Natural killer cell (primary cell): ENCODE results near the gene ZNF236. TPM values are rescaled to one million over a fixed set of nuclear protein-coding genes. Genes with fewer than 3 reads are reported as not detected.
"Not testable (repeated sequence)": the region's sequence is repeated elsewhere in the genome, so short reads cannot be mapped to it uniquely, and the experiment has no call there.

Experiments used
- ATAC-seq, 3 donors: fragments of 150-1000 bp in 2 of 3; fragments of 200-7000 bp in 1 of 3; cut with Tn5 transposase; 1 replicate in 1 of 3; 2 replicates in 2 of 3; pipeline ENCODE4 v1.10.0; 2021; ENCODE audit warnings: mild to moderate bottlenecking in 2 of 3, moderate library complexity in 2 of 3
- DNase-seq, 2 donors: peaks; one replicate each; pipeline versions ENCODE4 v3.0.0 to v3.0.0-alpha.2; 2013 to 2021; ENCODE audit warnings: mixed read lengths in 1 of 2
- H3K27ac ChIP-seq: one replicate; pipeline ENCODE4 v1.5.1; 2013; ENCODE audit warnings: mild to moderate bottlenecking, low read length
- H3K27me3 ChIP-seq: one replicate; pipeline ENCODE4 v1.6.1; 2013; ENCODE audit warnings: low read length; ENCODE audit not compliant: control insufficient read depth, insufficient read depth
- H3K36me3 ChIP-seq: one replicate; pipeline ENCODE4 v1.6.1; 2013; ENCODE audit warnings: low read length; ENCODE audit not compliant: control insufficient read depth, insufficient read depth
- H3K4me1 ChIP-seq: one replicate; pipeline ENCODE4 v1.6.1; 2013; ENCODE audit warnings: low read length; ENCODE audit not compliant: control insufficient read depth, insufficient read depth
- H3K4me3 ChIP-seq: one replicate; pipeline ENCODE4 v1.5.1; 2013; ENCODE audit warnings: low read length
- H3K9me3 ChIP-seq: one replicate; pipeline ENCODE4 v1.6.1; 2013; ENCODE audit warnings: low read length; ENCODE audit not compliant: control insufficient read depth, insufficient read depth
- H3K27ac Mint-ChIP-seq, 2 donors: one replicate each; pipeline ENCODE4 v1.8.0; 2022; ENCODE audit warnings: mild to moderate bottlenecking in 2 of 2, mixed read lengths in 2 of 2, moderate library complexity in 1 of 2
- H3K27me3 Mint-ChIP-seq, 2 donors: one replicate each; pipeline ENCODE4 v1.8.0; 2022; ENCODE audit warnings: low read depth in 2 of 2, mixed read lengths in 2 of 2
- H3K36me3 Mint-ChIP-seq: one replicate; pipeline ENCODE4 v1.8.0; 2022; ENCODE audit warnings: mixed read lengths
- H3K4me1 Mint-ChIP-seq, 2 donors: one replicate each; pipeline ENCODE4 v1.8.0; 2022; ENCODE audit warnings: mixed read lengths in 2 of 2
- H3K4me3 Mint-ChIP-seq: one replicate; pipeline ENCODE4 v1.8.0; 2022; ENCODE audit warnings: mild to moderate bottlenecking, moderate library complexity, mixed read lengths
- H3K9me3 Mint-ChIP-seq, 2 donors: one replicate each; pipeline ENCODE4 v1.8.0; 2022; ENCODE audit warnings: mixed read lengths in 2 of 2
- CTCF ChIP-seq: fragments of 200-600 bp; IDR thresholded peaks from one replicate; pipeline ENCODE4 v1.8.0; 2022; ENCODE audit warnings: antibody characterized with exemption
- WGBS: methylation state at CpG from one replicate; pipeline ENCODE4 v1.1.7; 2013; ENCODE audit warnings: missing lambda C conversion rate; ENCODE audit not compliant: insufficient coverage; 5-methylcytosine and 5-hydroxymethylcytosine counted together
- intact Hi-C: fragments of 100-400 bp; cut with micrococcal nuclease; formaldehyde crosslinking; loops from one replicate; pipeline ENCODE4 v1.14.2; 2022
- total RNA-seq, 4 donors: library from RNA; stranded (reverse); fragments of 120-200 nt in 1 of 4; gene quantifications; one replicate each; pipeline versions ENCODE4 v1.2.3 to v1.2.4, GENCODE V29; 2013 to 2022

Gene ZNF236
- total RNA-seq, 3 donors from 2014 or later (not counting 1 experiment from before 2014, with no cell fraction given), result 35.1 to 42.2 (median 39.7) TPM

DNA sequence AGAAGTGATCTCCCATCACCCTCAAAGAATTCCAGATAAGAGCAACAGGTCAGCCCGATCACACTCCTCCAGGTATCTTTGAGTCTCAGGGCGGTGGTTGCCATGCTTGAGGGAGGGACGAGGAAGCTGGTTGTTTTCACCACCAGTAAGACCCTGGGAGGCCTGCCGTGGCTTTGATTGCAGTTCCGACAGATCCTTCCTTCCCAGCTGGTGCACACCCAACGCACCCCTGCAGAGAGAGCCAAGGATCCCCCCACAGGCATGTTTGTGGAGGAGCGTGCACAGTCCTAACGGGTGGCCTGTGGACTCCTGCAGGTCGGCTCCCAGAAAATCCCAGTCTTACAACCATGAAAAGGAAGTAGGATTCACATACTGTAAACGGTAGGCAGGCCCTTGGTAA lies 13.8 kb upstream of the ZNF236 start:
- no peak for TF ChIP-seq CTCF
- no peaks in the 10 kb centered on the region for H3K27me3 Mint-ChIP-seq
- H3K4me1 Mint-ChIP-seq, result peaks cover 4 to 5% of the 10 kb centered on the region in 2 donors
- no peak overlapping the region for H3K27ac ChIP-seq
- H3K4me3 Mint-ChIP-seq, result no peak overlapping the region
- ATAC-seq (no peak), DNase-seq (no peak)
- intact Hi-C loops, result no loop called here
- no peaks in the 10 kb centered on the region for H3K36me3 Mint-ChIP-seq
- H3K36me3 ChIP-seq, result peaks cover 13% of the 10 kb centered on the region
- H3K27ac Mint-ChIP-seq, result no peak overlapping the region
- no peak overlapping the region for H3K4me3 ChIP-seq
- WGBS, result 96% methylated on average over 9 of the region's 10 CpGs
- peaks cover 4% of the 10 kb centered on the region for H3K4me1 ChIP-seq
- H3K9me3 Mint-ChIP-seq, result no peaks in the 10 kb centered on the region
- H3K27me3 ChIP-seq, result no peaks in the 10 kb centered on the region
- H3K9me3 ChIP-seq, result no peaks in the 10 kb centered on the region

DNA sequence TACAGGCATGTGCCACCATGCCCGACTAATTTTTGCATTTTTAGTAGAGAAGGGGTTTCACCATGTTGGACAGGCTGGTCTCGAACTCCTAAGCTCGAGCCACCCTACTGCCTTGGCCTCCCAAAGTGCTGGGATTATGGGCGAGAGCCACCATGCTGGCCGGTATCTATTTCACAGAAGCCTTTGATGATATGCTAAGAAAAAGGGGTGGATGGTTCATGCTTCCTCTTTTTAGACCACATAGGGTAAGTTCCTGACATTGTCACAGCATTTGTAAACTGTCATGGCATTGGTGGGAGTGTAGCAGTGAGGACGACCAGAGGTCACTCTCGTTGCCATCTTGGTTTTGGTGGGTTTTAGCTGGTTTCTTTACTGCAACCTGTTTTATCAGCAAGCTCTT lies 10.8 kb upstream of the ZNF236 start:
- H3K27ac ChIP-seq, H3K4me3 ChIP-seq, H3K4me3 Mint-ChIP-seq, H3K27ac Mint-ChIP-seq, H3K27me3 Mint-ChIP-seq, DNase-seq, H3K27me3 ChIP-seq, H3K9me3 Mint-ChIP-seq, H3K9me3 ChIP-seq, ATAC-seq, intact Hi-C loops, H3K36me3 Mint-ChIP-seq, H3K4me1 ChIP-seq: not testable (repeated sequence)
- peaks cover 21% of the 10 kb centered on the region for H3K36me3 ChIP-seq
- peaks cover 7 to 12% of the 10 kb centered on the region in 2 donors for H3K4me1 Mint-ChIP-seq
- 79% methylated on average over 7 of the region's 7 CpGs for WGBS

DNA sequence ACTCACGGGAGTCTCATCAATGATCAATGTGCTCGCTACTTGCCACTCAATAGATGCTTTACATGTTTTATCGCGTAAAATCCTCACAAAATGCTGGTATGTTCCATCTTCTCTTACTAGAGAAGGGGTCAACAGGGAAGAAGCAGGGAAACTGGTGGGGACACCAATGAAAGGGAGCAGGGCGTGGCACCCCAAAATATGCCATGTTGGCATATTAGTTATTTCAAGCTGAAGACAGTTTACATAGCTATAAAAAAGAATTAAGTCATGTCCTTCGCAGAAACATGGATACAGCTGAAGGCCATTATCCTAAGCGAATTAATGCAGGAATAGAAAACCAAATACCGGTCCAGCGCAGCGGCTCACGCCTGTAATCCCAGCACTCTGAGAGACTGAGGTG lies 8.1 kb upstream of the ZNF236 start:
- Histone ChIP-seq H3K36me3 (peaks cover 13% of the 10 kb centered on the region), H3K27me3 (no peaks in the 10 kb centered on the region), H3K4me3 (no peak overlapping the region), H3K27ac (no peak overlapping the region), H3K9me3 (no peaks in the 10 kb centered on the region), H3K4me1 (no peaks in the 10 kb centered on the region)
- 90% methylated on average over 11 of the region's 11 CpGs for WGBS
- Mint-ChIP-seq H3K4me3 (no peak overlapping the region), H3K27me3 (no peaks in the 10 kb centered on the region), H3K9me3 (no peaks in the 10 kb centered on the region), H3K27ac (no peak overlapping the region), H3K36me3 (no peaks in the 10 kb centered on the region), H3K4me1 (peaks cover 14 to 20% of the 10 kb centered on the region in 2 donors)
- ATAC-seq (no peak), DNase-seq (no peak)
- intact Hi-C loops, result no loop called here
- no peak for TF ChIP-seq CTCF

- WGBS, result 91% methylated on average over 8 of the region's 8 CpGs
- no peaks in the 10 kb centered on the region for H3K27me3 ChIP-seq
- TF ChIP-seq CTCF, result no peak
- H3K9me3 ChIP-seq, result no peaks in the 10 kb centered on the region
- DNase-seq, result no peak
- H3K27ac ChIP-seq, result no peak overlapping the region
- no peak overlapping the region for H3K4me3 ChIP-seq
- H3K4me1 Mint-ChIP-seq, result peaks cover 28 to 36% of the 10 kb centered on the region in 2 donors
- H3K4me3 Mint-ChIP-seq, result no peak overlapping the region
- peaks cover 11% of the 10 kb centered on the region for H3K36me3 ChIP-seq
- H3K36me3 Mint-ChIP-seq, result no peaks in the 10 kb centered on the region
- ATAC-seq, result no peak
- peaks cover 13% of the 10 kb centered on the region for H3K4me1 ChIP-seq
- peak overlapping the region in 1 of 2 donors; percentile 26 for H3K27ac Mint-ChIP-seq
- no peaks in the 10 kb centered on the region for H3K27me3 Mint-ChIP-seq
- H3K9me3 Mint-ChIP-seq, result no peaks in the 10 kb centered on the region
- intact Hi-C loops, result no loop called here
Measured at GRCh38 chr18:76816127-76816526, 6.2 kb upstream of the ZNF236 start.
